DOHH2 (cell line): ENCODE measurements around the gene SNX19.

Experiments used
- CTCF ChIP-seq: fragments of 200-600 bp; sonication (generic); IDR thresholded peaks from one replicate; pipeline ENCODE4 v1.5.1; 2014; ENCODE audit warnings: antibody characterized with exemption, mild to moderate bottlenecking, low read depth, low read length; ENCODE audit not compliant: poor library complexity, severe bottlenecking
- EZH2phosphoT487 ChIP-seq: fragments of 200-600 bp; sonication (generic); IDR thresholded peaks from 2 replicates; pipeline ENCODE4 v1.6.1; 2017; ENCODE audit warnings: borderline replicate concordance, mild to moderate bottlenecking, antibody characterized with exemption, low read length, moderate library complexity, mixed read lengths

DNA sequence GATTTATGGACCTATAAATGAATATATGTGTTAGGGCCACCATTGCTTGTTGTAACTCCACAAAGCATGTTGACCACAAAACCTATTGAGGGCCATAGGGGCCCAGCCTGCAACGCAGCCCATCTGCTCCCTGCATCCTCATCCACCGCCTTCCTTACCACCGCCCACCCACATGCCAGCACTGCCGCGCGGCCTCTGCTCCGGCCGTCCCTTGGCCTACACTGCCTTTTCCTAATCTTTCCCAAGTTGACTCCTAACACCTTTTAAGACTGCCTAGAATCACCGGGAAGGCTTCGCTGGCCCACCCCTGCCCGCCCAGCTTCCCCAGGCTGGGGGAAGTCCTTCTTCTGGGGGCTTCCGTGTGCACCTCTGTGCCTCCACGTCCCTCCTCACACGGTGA is 55.0 kb downstream of the SNX19 start:
- no peak for TF ChIP-seq CTCF
- no peak for TF ChIP-seq EZH2phosphoT487
